HG03558 (cell line): ENCODE data around the gene COQ5.

Source experiments
- ATAC-seq: cut with Tn5 transposase; IDR thresholded peaks from one replicate; pipeline ENCODE4 v1.9.1; 2021; ENCODE audit warnings: moderate number of reproducible peaks; ENCODE audit not compliant: unreplicated experiment; ENCODE audit errors: extremely low read depth

COQ5 gene

GRCh38 chr12:120460157-120460556, 68.8 kb downstream of the COQ5 start:
- ATAC-seq, result no peak

- ATAC-seq, result no peak
These were observed 71.8 kb downstream of the COQ5 start for GRCh38 chr12:120457133-120457532.

GRCh38 chr12:120455302-120455701, 73.7 kb downstream of the COQ5 start:
- ATAC-seq, result no peak

GRCh38 chr12:120453977-120454376, 75.0 kb downstream of the COQ5 start:
- ATAC-seq, result no peak
